ENCODE data around the gene PCLO.

The PCLO gene

DNA sequence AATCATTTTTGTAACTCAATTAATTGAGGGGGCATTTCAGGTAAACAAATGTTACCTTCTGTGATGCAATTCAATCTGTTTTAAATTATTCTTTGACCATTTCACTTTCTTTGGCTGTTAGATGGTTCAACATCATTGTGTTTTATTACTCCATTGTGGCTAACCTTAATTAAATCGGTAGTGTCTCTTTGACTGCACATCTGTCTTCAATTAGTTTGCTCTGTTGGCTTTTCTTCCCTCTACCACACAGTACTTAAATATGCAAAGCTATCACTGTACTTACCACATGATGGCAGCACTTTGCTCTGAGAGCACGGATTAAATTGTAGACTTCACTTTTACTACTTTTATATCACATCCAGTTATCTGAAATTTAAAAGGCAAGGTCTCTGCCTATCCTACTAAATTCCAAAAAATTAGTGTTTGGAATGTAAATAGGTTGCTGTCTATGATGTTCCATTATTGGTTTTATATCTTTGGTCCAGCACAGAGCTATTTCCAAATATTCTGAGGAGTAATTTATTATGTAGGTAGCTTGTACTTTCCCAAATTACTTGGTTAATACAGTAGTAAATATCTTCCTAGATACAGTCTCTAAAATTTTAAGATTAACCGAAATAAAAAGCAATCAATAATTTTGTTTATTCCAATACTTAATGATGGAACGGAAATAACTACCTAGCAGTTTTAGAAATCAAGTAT is 352.0 kb downstream of the PCLO start:
- DNase-seq, result no peak

DNA sequence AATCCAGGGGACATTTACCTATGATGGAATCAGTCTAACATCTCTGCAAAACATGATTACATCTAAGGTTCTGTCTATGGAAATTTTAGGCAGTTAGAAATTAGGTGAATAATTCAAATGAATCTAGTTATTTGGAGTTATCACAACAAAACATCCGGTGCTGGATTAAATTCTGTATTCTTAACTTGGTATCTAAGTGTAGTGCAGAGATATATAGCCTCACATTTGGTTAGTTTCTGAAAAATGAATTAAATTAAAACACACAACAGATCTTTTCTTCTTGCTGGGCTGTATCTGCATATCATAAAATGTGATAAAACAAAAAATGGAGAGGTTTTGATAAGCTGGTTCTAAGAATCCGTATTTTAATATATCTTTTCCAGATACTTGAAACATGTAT is 354.1 kb downstream of the PCLO start:
- no peak for DNase-seq

DNA sequence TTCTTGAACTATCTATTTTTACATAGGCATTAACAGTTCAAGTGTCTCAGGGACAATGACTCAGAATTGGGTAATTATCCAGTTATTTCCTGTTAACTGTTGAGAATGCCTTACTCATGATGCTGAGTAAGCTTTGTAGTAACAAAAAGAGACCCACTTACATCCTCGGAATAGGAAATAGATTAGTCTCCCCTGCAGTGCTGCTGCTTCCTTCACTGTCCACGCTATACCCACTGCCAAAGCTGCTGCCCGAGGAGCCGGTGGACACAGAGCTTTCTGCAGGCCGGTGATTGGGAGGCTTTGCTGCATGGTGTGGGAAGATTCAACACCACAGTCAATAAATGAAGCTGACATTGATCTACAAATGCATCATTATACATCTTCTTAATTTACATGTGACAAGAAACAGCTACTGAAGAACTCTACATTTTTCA is 357.1 kb downstream of the PCLO start:
- no peak for DNase-seq

DNA sequence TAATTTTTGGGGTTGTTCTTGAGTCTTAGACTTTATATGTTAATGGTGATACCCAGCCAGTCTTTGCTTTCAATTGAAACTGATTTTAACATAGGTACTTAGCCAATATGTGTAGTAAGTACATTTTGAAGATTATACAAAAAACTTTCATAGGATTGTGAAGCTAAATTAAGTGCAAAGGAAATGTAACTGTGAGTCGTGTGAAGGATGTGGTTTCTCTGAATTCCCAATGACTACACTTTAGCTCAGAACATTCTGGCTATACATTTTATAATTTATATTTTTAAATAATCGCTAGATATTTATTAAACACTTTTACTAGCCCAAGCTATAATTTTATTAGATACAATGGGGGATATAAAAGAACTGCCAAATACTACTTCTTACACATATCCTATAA is 359.3 kb downstream of the PCLO start:
- no peak for DNase-seq

DNA sequence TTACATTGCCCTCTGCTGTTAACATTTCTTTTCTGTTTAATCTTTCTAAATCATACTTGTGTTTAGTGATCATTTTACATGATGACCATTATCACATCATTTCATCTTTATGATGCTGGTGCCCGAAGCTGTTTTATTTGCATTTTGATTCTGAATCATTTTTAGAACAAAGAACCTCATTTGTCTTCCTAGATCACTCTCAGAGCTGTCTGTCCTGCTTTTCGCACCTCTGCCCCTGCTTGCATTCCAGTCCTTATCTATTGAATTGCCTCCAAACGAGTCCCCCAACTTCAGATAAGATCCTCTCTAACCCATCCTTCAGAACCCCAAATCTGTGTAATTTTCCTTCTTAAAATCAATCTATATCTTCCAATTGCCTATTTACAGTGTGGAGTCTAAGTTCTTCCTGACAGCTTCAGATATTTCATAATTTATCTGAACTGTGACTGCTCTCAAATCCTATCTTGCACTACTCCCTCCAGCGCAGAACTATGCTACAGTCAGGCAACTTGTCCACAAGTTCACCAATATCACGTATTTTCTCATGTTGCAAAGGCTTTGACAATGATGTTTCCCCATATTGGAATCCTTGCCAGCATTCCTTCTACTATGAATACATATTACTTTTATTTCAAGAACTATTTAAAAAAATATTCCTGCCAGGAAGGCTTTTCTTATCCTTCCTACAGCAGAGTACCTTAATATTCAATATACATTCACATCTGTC is 372.6 kb downstream of the PCLO start:
- DNase-seq, result no peak

DNA sequence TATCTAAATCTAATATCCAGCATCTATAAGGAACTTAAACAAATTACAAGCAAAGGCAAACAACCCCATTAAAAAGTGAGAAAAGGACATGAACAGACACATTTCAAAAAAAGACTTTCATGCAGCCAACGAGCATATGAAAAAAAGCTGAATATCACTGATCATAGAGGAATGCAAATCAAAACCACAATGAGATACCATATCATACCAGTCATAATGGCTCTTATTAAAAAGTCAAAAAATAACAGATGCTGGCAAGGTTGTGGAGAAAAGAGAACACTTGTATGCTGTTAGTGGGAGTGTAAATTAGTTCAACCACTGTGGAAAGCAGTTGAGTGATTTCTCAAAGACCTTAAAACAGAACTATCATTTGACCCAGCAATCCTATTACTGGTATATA is 384.7 kb downstream of the PCLO start:
- no peak for DNase-seq

DNA sequence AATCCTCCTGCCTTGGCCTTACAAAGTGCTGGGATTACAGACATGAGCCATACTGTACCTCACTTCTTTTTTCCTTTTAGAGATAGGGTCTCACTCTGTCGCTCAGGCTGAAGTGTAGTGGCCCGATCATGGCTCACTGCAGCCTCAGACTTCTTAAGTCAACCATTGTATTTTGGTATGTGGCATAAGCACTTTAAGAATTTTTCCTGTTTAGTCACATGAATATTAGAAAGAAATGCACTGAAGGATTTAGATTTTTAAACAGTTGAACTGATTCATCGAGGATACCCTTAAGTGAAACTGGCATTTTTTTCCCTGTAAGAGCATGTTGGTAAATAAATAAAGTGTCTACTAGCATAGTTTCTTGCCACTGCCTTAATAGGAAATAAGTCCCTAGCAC is 399.8 kb downstream of the PCLO start:
- no peak for DNase-seq

DNA sequence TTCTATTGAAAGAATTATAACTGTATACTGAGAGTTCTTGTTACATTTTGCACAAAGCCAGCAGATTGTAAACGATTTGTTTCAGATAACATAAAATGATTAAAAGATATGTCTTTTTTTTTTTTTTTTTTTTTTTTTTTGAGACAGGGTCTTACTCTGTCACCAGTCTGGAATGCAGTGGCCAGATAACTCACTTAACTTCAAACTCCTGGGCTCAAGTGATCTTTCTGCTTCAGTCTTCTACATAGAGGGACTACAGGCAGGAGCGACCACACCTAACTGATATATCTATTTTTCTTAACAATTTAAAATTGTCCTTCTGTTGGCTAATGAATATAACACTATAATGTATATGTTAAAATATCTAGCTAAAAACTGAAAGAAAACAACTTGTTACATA is 401.9 kb downstream of the PCLO start:
- DNase-seq, result no peak

DNA sequence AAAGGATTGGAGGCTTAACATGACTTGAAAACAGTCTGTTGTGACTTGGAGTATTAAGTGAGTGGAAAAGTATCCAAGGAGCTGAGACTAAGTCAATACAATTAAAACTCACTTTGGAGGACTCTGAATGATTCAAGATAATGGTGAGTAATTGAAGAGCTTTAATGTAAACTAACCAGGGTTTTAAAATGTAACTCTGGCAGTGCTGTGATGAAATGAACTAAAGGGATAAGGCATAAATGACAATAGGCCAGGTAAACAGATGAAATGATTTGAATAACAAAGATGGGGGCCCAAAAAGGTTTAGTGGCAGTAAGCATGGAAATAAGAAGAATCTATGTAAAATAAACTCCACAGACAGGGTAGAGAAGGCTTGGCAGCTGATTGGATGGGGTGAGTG is 402.6 kb downstream of the PCLO start:
- DNase-seq, result no peak

DNA sequence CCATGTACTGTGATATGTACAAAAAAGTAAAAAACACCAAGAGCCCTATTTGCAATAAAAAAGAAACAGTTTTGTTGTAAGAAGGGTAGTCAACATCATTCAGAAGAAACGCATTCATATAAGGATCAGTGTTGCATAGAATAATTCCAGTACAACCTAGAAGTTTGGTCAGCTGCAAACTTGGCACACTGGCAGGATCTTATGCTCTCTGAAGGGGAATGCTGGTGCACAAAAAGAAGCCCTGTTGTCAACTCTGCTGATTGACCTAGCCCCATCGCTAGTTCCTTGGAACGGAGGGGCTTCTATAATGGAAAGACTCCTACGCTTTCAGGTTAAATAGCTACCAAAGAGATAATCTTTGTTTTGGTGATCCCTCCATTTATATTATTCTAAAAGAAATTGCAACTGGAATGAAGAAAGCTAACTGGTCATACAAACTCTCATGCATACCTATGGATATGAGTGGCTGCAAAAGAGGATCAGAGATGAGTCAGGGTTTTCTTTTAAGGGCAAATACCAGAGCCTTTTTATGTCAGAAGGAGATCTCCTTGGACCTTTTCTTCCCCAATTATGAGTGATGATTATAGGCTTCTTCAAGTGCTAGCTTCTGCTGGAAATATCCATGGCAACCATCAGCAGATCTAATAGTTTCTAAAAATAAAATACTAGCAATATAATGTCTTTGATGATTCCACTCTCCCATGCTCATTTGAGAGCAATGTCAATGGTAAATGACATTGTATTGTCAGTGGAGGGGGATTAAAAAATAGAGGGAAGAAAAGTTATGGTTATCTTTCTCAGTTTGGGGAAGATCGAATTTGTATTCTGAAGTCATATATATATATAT is 406.8 kb downstream of the PCLO start:
- DNase-seq, result no peak

DNA sequence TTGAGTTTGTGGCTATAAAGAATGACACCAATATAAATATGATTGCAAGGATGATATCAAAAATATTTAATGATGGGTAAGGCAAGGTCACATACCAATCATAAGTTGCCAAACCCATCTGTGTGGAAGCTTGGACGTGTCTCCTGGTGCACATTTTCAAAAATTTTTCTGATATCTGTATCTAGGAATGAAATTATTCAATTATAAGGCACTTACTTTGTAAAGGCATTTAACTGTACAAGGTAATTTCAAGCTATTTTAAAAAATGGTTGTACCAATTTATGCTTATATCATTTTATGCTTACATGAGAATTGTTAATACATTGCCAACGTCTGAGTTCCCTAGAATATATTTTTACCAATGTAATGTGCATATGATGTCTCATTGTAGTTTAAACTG is 412.7 kb downstream of the PCLO start:
- no peak for DNase-seq

DNA sequence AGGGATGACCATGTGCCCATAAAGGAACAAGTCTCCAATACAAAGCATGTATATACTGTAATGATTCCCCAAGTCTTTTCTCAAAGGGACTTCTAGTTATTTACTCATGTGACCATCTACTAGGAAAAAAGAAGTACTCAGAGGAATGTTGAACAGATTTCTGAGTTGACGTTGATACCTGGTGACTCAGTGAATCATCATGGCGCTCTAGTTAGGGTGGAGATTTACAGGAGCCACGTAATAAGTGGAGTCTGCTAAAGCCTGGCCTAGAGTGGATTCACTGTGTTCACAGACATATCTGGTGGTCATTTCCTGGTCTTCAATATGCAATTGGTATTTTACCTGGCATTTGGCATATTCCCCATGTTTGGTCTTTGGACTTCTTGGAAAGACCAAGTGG is 416.9 kb downstream of the PCLO start:
- no peak for DNase-seq

DNA sequence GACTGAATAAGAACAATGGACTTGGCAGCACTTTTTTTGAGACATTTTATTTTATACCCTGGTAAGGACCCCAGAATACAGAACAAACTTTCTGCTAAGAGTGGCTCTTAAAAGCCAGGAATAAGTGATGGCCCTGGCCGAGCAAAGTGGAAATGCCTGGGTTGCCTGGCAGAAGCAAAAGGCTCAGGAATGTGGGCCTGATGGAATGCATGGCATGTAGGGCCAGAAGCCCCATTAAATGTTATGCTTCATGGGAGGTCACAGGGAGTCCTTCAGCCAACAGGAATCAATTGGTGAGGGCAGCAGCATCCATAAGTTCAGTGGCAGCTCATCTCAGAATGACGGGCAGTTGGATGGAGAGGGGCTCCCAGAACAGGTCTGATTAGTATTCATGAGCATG is 417.6 kb downstream of the PCLO start:
- DNase-seq, result no peak

DNA sequence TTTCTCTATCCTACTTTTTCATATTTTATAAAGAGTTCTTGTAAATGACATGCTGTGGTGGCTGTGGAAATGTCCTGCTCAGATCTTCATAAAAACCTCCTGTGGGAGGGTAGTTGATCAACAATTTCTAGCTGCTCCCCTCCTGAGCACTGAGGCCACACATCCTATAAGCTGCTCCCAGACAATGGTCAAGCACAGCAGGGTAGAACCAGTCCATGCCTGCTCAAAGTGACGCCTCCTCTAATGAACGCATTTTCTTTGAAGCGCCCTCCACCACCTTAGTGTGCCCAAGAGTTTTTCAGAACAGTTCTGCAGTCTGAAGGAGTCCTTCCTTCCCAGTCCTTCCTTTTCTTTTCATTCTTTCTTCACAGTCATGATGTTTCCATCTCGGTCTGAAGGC is 420.5 kb downstream of the PCLO start:
- DNase-seq, result no peak

DNA sequence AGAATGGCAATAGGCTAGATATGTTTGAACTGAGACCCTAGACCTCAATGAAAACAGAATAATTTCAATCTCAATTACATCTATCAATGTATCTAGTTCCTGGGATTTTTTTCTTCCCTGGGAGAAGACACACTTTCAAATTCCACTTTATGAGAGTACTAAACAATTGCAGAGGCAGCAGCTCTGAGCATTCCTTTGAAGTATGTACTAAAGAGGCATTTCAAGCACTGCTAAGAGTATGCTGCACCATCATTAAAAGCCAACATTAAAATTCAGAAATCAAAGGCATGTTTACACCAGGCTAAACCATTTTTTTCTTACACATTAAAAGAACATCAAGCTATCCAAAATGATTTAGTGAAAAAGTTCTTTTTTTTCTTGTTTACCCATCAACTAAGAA is 421.2 kb downstream of the PCLO start:
- DNase-seq, result no peak

DNA sequence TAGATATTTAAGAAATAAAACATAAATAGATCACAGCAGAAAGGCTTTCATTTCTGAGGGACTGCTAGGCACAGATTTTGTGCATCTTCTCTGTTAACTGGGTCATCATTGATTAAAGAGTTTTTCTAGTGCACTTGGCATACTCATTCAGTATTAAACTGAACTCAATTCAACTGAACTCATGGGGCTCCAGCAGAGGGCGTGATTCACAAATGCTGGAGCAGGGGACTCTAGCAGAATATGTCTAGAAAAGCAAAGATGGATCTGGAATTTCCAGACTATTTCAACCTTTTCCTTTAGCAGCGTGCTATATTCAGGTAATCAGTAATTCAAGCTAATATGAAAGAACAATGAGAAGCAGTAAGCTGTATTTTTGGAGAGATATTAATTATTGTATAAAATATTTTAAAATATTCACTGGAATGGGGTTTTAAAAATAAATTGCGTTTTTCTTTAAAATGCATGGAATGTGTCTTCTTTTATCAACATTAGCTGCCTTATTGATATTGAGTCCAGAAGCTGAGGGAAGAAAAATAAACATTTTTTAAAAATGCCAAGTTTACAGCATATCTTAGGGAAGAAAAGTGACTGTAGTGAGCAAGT is 422.3 kb downstream of the PCLO start:
- no peak for DNase-seq

DNA sequence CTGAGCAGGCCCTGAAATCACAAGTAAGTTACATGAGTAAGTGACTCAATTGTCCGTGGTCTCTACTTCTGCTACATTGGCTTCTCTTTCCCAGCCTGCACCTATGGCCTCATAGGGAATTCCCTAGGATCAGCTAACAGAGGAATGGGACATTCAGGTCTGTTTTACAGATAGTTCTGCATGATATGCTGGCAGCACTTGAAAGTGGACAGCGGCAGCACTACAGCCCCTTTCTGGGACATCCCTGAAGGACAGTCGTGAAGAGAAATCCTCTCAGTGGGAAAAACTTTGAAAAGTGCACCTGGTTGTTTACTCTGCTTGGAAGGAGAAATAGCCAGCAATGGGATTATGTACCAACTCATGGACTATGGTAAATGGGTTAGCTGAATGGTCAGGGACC is 426.1 kb downstream of the PCLO start:
- DNase-seq, result no peak

DNA sequence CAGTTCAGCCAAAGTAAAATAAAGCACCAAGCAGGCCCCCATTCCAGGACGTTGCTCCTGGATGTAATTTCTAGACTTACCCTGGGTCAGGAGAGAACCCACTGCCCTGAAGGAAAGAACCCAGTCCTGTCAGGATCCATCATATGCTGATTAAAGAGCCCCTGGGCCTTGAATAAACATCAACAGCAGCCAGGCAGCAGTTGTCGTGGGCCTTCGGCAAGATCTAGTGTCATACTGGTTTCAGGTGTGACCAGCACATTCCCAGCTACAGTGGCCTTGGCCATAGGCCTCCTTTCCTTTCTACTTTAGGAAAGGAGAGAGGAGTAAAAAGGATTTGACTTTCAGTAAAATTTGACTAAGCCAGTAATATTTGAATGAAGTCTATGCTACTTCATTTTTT is 430.0 kb downstream of the PCLO start:
- DNase-seq, result no peak

DNA sequence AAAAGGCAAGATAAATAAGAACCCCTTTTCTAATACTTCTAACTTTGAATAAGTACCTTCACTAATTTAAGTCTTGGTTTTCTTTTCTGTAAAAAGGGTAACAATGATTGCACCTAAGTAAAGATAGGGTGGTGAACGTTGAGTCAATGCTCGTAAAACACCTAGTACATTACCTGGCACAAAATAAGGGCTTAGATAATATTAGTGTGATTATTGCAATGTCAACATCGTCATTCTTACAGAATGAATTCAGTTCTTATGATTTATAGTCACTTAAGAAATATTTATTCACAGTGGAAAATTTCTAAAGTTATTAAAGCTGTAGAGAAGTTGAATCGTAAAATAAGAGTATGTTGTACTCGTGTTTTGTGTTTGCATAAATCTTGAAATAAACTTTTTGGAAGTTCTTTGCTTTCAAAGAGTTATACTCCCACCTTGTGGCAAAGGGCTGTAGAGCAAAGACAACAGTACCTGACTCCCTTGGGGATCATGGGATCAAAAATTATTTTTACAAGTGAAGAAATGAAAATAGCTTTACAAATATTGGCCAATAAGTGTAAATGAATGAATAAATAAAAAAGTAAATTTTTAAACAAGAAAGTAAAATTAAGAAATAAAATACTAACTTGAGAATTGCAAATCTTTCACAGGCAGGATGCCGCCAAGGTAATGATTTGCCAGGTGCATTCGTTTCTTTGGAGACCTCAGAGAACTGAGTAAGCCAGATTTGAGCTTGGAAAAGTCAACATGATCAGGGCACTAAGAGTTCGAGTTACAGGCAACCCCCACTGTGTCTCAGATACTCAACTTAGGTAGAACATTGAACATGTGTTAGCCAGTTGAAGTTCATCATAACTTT is 433.3 kb downstream of the PCLO start:
- no peak for DNase-seq

DNA sequence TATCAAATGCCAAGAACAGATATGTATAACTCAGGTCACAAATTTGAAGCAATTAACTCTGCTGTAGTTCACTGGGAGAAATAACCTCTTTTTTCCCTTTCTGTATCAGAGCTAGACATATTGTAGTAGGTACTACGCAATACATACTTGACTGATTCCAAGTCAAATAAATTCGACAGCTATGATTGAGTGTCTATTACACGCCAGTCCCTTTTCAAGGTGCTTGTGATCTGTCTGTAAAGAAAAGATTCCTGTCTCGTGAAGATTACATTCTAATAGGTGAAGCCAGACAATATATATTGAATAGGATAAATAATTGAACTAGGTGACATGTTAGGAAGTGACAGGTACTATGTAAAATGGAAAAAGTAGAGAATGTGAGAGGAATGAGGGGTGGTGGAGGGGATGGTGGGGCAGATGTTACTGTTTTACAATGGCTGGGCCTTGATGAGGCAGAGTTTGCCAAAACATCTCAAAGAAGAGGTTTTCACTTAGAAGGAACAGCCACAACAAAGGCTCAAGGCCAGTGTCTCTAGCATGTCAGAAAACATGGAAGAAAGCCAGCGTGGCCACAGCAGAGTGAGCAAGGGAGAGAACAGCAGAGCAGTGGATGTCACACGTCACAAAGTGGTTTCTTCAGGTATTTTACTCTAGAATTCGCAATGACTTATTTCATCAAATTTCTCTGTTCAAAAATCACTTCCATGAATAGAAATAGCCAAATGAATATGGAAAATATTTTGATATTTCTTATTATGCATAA is 436.5 kb downstream of the PCLO start:
- DNase-seq, result no peak

DNA sequence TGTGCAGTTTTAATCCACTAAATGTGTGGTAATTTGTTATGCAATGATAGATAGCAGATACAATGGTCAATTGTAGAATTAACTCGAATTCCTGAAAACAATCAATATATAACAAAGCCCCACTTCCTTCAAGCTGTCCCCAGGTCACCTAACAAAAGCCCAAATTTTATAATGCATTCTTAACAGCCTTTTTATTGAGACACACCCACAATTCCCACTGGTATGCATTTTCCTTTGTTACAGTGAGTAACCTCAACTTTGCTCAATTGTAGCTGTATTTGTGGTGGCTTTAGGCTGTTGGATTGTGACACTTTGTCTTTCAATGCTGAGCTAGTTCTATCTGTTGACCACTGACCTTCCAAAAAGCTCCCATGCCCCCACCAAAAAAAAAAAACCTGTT is 439.3 kb downstream of the PCLO start:
- no peak for DNase-seq

DNA sequence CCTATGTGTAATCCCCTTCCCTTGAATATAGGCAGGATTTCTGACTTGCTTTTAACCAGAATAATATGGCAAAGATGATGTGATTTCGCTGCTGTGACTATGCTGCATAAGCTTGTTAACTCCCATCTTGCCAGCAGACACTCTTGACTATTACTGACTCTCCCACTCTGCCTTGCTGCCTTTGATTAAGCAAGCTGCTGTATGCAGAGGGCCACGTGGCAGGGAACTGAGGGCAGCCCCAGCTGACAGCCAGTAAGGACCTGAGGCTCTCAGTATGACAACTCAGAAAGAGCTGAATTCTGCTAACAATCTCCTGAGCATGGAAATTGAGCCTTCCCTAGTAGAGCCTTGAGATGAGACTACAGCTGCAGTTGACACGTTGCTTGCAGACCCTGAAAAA is 439.7 kb downstream of the PCLO start:
- no peak for DNase-seq
